ENCODE results near the gene FCHSD2.

DNA sequence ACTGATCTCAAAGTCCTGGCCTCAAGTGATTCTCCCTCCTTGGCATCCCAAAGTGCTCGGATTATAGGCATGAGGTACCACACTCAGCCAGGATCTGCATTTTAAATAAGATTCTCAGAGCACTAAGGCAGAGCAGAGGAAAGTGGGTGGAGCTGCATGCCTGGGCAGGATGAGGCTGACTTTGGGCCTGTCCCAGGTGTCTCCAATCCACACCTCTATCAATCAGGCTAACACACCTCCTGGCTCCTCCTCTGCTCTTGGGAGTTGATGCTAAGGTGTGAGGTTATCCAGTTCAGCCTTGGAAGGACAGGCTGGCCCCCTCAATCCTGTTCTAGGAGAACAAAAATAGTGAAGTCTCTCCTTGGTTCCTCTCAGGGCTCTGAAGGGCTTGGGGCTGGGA lies 45.7 kb upstream of the FCHSD2 start:
- TF ChIP-seq POLR2A (IDR thresholded peaks at IDR 0.05; ENCODE audit: low read depth, low read length) (no peak), POLR2AphosphoS5 (IDR thresholded peaks at IDR 0.05; ENCODE audit: low read depth, low read length) (no peak)

Measured in GM12891 (cell line).